K562 (cell line): ENCODE data around the gene TGFBR3L. TPM values are rescaled to one million over a fixed set of nuclear protein-coding genes. Genes with fewer than 3 reads are reported as not detected.

Experiments used
- ATAC-seq: fragments of 200-7000 bp; cut with Tn5 transposase; 3 replicates; pipeline ENCODE4 v1.9.1; 2020; ENCODE audit warnings: moderate library complexity
- BruUV-seq: library from RNA; stranded (reverse); fragments of 400-500 nt; replicated peaks from 2 replicates; lab custom pipeline; 2021; lab: Mats Ljungman, UMichigan
- CTCF ChIA-PET: fragments of 300-600 bp; formaldehyde crosslinking; extraction: SDS; loops from one replicate; lab custom pipeline; 2021; ENCODE audit warnings: low intra/inter-chr PET ratio; lab: Yijun Ruan, JAX
- POLR2A ChIA-PET: fragments of 300-600, 350-650 bp; sonication (Branson Sonifier 250); formaldehyde crosslinking; extraction: SDS; loops from one replicate; lab custom pipeline; 2021; ENCODE audit warnings: antibody characterized with exemption, inconsistent platforms; lab: Yijun Ruan, JAX
- DNase-seq, 4 experiments: peaks; one replicate each; pipeline versions ENCODE4 v3.0.0 to v3.0.0-alpha.2; 2011 to 2018; ENCODE audit warnings: low spot score in 3 of 4, mixed read lengths in 3 of 4; ENCODE audit errors: extremely low read depth in 1 of 4
- FAIRE-seq: peaks from 2 replicates; lab custom pipeline; 2011; peaks lifted over from hg19 to GRCh38; lab: Jason Lieb, UNC
- H2AFZ ChIP-seq: 2 replicates; pipeline ENCODE4 v1.6.0; 2011; ENCODE audit warnings: low read depth, low read length, control low read depth, inconsistent platforms
- H3K27ac ChIP-seq: fragments of 200-600 bp; 3 replicates; pipeline ENCODE4 v1.8.0; 2011; ENCODE audit warnings: low read depth, mild to moderate bottlenecking, control low read depth, inconsistent platforms, low read length, moderate library complexity, mixed read lengths; ENCODE audit errors: extremely low read depth
- H3K27me3 ChIP-seq, 2 experiments: fragments of 300-600 bp in 1 of 2; 2 replicates in 1 of 2; 3 replicates in 1 of 2; pipeline versions ENCODE4 v1.6.0 to v1.8.0; 2011; ENCODE audit warnings: inconsistent platforms in 2 of 2, low read length in 2 of 2, mild to moderate bottlenecking in 1 of 2, mixed read lengths in 1 of 2, moderate library complexity in 1 of 2; ENCODE audit not compliant: control insufficient read depth in 2 of 2, insufficient read depth in 2 of 2
- H3K36me3 ChIP-seq: fragments of 300-600 bp; 3 replicates; pipeline ENCODE4 v1.8.0; 2011; ENCODE audit warnings: mild to moderate bottlenecking, low read length, inconsistent platforms; ENCODE audit not compliant: control insufficient read depth, insufficient read depth
- H3K4me1 ChIP-seq, 2 experiments: fragments of 200-600 bp in 1 of 2; replicated peaks in 1 of 2; 2 replicates in 1 of 2; 3 replicates in 1 of 2; pipeline versions ENCODE4 v1.5.1 to v1.8.0; 2011; ENCODE audit warnings: inconsistent platforms in 2 of 2, low read length in 2 of 2, mild to moderate bottlenecking in 1 of 2, mixed read lengths in 1 of 2, moderate library complexity in 1 of 2; ENCODE audit not compliant: control insufficient read depth in 2 of 2, insufficient read depth in 2 of 2
- H3K4me2 ChIP-seq: 2 replicates; pipeline ENCODE4 v1.6.1; 2011; ENCODE audit warnings: low read length, control low read depth, inconsistent platforms, mixed read lengths; ENCODE audit not compliant: insufficient read depth
- H3K4me3 ChIP-seq: fragments of 200-600 bp; sonication (generic), shearing (Covaris generic); 2 replicates; pipeline ENCODE4 v1.5.1; 2016; ENCODE audit warnings: control low read depth, inconsistent platforms
- H3K79me2 ChIP-seq: fragments of 200-600 bp; 3 replicates; pipeline ENCODE4 v1.8.0; 2011; ENCODE audit warnings: low read length, inconsistent platforms; ENCODE audit not compliant: control insufficient read depth, insufficient read depth
- H3K9ac ChIP-seq, 2 experiments: 2 replicates each; pipeline versions ENCODE4 v1.6.0 to v1.6.1; 2011; ENCODE audit warnings: low read depth in 2 of 2, low read length in 2 of 2, control low read depth in 1 of 2, inconsistent platforms in 1 of 2, mild to moderate bottlenecking in 1 of 2, mixed read lengths in 1 of 2; ENCODE audit not compliant: insufficient read depth in 1 of 2
- H3K9me1 ChIP-seq: one replicate; pipeline ENCODE4 v1.6.0; 2011; ENCODE audit warnings: inconsistent platforms, mild to moderate bottlenecking, low read length, moderate library complexity; ENCODE audit not compliant: control insufficient read depth, insufficient read depth
- H3K9me3 ChIP-seq: replicated peaks from 2 replicates; pipeline ENCODE4 v1.5.1; 2011; ENCODE audit warnings: low read depth, low read length, inconsistent platforms; ENCODE audit not compliant: control insufficient read depth, insufficient read depth
- H4K20me1 ChIP-seq: replicated peaks from 2 replicates; pipeline ENCODE4 v1.6.1; 2011; ENCODE audit warnings: low read length, inconsistent platforms, mixed read lengths; ENCODE audit not compliant: control insufficient read depth, insufficient read depth
- CBX2 ChIP-seq: fragments of 200-600 bp; sonication (generic); IDR thresholded peaks from one replicate; pipeline ENCODE4 v1.6.1; 2012; ENCODE audit warnings: mild to moderate bottlenecking, low read length, inconsistent platforms; ENCODE audit not compliant: insufficient read depth, poor library complexity, severe bottlenecking
- CREB3 ChIP-seq: fragments of 450-650 bp; conservative IDR thresholded peaks from 2 replicates; pipeline ENCODE4 v1.6.1; 2016; ENCODE audit warnings: missing genetic modification characterization, low read depth, mild to moderate bottlenecking, missing compliant biosample characterization, moderate library complexity
- MCM2 ChIP-seq: fragments of 450-650 bp; IDR thresholded peaks from 2 replicates; pipeline ENCODE4 v1.6.1; 2017; ENCODE audit warnings: low read depth, mild to moderate bottlenecking
- ZNF239 ChIP-seq: fragments of 250-450 bp; sonication (Bioruptor Pico); IDR thresholded peaks from 2 replicates; pipeline ENCODE4 v1.4.0; 2020; ENCODE audit warnings: mild to moderate bottlenecking
- WGBS: fragments of 100-300 bp; shearing (Covaris generic); methylation state at CpG from one replicate; pipeline ENCODE4 v1.1.6; 2016; ENCODE audit warnings: low coverage, mixed read lengths; ENCODE audit not compliant: insufficient coverage; ENCODE audit errors: missing lambda C conversion rate; 5-methylcytosine and 5-hydroxymethylcytosine counted together
- in situ Hi-C: fragments of 300-500 bp; cut with MboI; formaldehyde crosslinking; loops from 4 replicates; pipeline ENCODE4 v1.15.0; 2018; ENCODE audit warnings: inconsistent platforms, mixed read lengths
- intact Hi-C: fragments of 100-400 bp; cut with micrococcal nuclease; formaldehyde crosslinking; loops from 2 replicates; pipeline ENCODE4 v1.14.2; 2022
- polyA plus RNA-seq, 8 experiments: library from polyadenylated mRNA; depleted of rRNA in 4 of 8; stranded (reverse) in 5 of 8; unstranded in 3 of 8; fragments of >200 nt; fragmentation: Nextera tagmentation in 2 of 8; fragmentation: Illumina TruSeq in 1 of 8; extraction: Ambion mirVana in 2 of 8; extraction: Trizol in 1 of 8; gene quantifications; 2 replicates each; pipeline versions ENCODE4 v1.2.1 to v1.2.3, GENCODE V29; 2011 to 2014; ENCODE audit warnings: inconsistent platforms in 1 of 8, missing spikeins in 1 of 8
- total RNA-seq, 7 experiments: library from RNA; depleted of rRNA in 6 of 7; stranded (reverse); fragments of >200 nt in 6 of 7; fragmentation: Illumina TruSeq in 2 of 7; extraction: Trizol in 2 of 7; gene quantifications; 2 replicates each; pipeline versions ENCODE4 v1.2.1 to v1.2.3, GENCODE V29; 2011 to 2021; ENCODE audit warnings: low replicate concordance in 1 of 7

TGFBR3L gene
- total and polyA plus RNA-seq, 9 of the 15 experiments (the other 6 are each of a cell fraction or from before 2014, with no cell fraction given) = not detected

- H3K9ac ChIP-seq = no peak overlapping the region
- H3K4me1 ChIP-seq = peaks cover 13 to 46% of the 10 kb centered on the region in 2 experiments; a peak in 4 of 5 replicates
- WGBS = 67% methylated on average over 2 of the region's 3 CpGs
- H2AFZ ChIP-seq = no peak overlapping the region
- TF ChIP-seq MCM2 (no peak), CBX2 (no peak), ZNF239 (no peak), CREB3 (tag) (no peak)
- ChIA-PET POLR2A (interaction anchor here (0.5 to 5.3 kb wide), 6 partner anchors 12 to 891 kb away, joined by 3 to 72 read pairs (median 4); partner anchors contain the start of genes LRRC8E and SNAPC2), CTCF (interaction anchor here (1.2 kb wide), 1 partner anchor 48 kb away, joined by 3 read pairs; no protein-coding TSS in a partner anchor)
- no peak for DNase-seq
- H3K4me2 ChIP-seq = no peak overlapping the region
- in situ Hi-C loops (no loop called here), intact Hi-C loops (no loop called here)
- no peak overlapping the region for H3K27ac ChIP-seq
- no peaks in the 10 kb centered on the region for H3K27me3 ChIP-seq
- H3K9me3 ChIP-seq = no peaks in the 10 kb centered on the region
- ATAC-seq = no peak
- H4K20me1 ChIP-seq = no peaks in the 10 kb centered on the region
- H3K79me2 ChIP-seq = peaks cover 33% of the 10 kb centered on the region
- H3K4me3 ChIP-seq = no peak overlapping the region
- FAIRE-seq = no peak
- no TSS peak for BruUV-seq
- H3K9me1 ChIP-seq = peaks cover 7% of the 10 kb centered on the region
- H3K36me3 ChIP-seq = peaks cover 31% of the 10 kb centered on the region; the same call in 2 of the 3 replicates
Measured at GRCh38 chr19:7900931-7901330, 13.7 kb upstream of the TGFBR3L start.
